Measurements from ENCODE around the gene VTCN1.

VTCN1 gene

DNA sequence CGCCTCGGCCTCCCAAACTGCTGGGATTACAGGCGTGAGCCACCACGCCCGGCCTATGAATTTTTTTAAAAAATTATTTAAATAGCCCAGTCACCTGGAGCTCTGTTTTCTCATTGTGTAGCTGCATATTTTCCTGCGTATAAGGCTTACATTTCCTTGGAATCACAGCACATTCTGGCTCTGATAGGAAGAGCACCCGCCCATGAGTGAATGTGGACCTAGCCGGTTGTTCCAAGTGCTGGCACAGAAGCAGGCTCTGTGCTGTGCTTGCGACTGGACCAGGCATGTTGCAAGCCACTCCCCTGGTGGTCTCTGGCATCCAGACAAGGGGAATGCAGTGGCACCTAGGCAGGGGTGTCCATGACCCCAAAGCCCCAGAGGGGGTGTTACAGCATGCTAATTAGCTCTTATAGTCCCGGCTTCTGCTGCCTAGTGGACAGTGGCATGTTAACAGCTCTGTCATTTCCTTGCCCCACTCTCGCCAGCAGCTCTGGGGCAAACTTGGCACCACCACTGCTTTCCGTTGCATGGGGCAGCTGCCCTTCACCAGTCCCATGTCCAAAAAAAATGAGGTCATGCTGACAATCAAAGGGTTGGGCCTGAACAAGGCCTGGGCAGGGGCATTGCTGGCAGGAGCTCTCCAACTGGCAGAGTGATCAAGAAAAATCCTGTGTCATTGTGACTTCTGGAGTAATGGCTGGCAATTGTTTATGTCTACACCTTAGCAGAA lies 5.2 kb upstream of the VTCN1 start:
- H3K9me3 ChIP-seq (ENCODE audit: severe bottlenecking), result peaks cover 8% of the 10 kb centered on the region
- no peak for DNase-seq

DNA sequence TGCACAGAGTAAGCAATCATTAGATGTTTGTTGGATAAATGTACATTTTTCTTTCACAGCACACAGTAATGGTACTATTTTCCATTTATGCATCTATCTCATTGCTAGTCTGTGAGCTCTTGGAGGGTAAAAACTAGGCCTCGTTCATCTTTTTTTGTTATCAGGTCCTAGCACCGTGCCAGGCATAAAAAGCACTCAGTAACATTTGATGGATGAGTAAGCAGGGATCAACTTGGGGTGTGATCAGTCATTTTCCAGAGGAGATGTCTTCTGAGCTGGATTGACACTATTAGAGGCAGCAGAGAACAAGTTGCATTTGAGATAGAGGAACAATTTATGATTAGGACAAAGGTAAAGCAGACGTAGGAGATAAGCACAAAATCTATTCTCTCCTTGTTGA lies 4.3 kb upstream of the VTCN1 start:
- Histone ChIP-seq H3K27me3 (ENCODE audit: insufficient read depth, low read depth, severe bottlenecking) (no peaks in the 10 kb centered on the region), H3K36me3 (no peaks in the 10 kb centered on the region), H3K27ac (no peak overlapping the region), H3K4me3 (ENCODE audit: low read depth, low read length) (no peak overlapping the region), H3K9me3 (ENCODE audit: severe bottlenecking) (peaks cover 8% of the 10 kb centered on the region)
- DNase-seq, result no peak
- TF ChIP-seq, protein P1, sequence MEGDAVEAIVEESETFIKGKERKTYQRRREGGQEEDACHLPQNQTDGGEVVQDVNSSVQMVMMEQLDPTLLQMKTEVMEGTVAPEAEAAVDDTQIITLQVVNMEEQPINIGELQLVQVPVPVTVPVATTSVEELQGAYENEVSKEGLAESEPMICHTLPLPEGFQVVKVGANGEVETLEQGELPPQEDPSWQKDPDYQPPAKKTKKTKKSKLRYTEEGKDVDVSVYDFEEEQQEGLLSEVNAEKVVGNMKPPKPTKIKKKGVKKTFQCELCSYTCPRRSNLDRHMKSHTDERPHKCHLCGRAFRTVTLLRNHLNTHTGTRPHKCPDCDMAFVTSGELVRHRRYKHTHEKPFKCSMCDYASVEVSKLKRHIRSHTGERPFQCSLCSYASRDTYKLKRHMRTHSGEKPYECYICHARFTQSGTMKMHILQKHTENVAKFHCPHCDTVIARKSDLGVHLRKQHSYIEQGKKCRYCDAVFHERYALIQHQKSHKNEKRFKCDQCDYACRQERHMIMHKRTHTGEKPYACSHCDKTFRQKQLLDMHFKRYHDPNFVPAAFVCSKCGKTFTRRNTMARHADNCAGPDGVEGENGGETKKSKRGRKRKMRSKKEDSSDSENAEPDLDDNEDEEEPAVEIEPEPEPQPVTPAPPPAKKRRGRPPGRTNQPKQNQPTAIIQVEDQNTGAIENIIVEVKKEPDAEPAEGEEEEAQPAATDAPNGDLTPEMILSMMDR (IDR thresholded peaks at IDR 0.05; ENCODE audit: low read depth, low read length), result no peak

More for the DNA sequence above, 5.2 kb upstream of the VTCN1 start:
- TF ChIP-seq, protein P1 (IDR thresholded peaks at IDR 0.05; ENCODE audit: low read depth, low read length), result no peak
- no peaks in the 10 kb centered on the region for H3K36me3 ChIP-seq
- no peak overlapping the region for H3K4me3 ChIP-seq (ENCODE audit: low read depth, low read length)
- no peak overlapping the region for H3K27ac ChIP-seq
- no peaks in the 10 kb centered on the region for H3K27me3 ChIP-seq (ENCODE audit: insufficient read depth, low read depth, severe bottlenecking)

DNA sequence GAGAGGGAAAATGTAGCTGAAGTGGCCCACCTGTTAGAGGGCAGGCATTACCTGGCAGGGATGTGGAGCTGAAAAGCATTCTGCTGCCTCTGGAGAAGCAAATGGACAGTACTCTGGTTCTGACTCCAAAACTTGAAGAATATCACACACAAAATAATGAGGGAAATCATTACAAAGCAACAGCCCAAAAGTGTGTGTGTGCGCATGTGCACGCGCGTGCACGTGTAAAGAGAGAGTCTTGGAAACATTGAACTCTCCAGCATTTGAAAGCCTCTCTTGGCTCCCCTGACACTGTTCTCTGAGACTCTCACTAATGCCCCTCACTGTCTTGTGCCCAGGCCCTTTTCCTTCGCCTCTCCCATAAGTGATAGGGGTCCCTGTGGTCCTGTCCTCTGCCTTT lies 2.3 kb upstream of the VTCN1 start:
- Histone ChIP-seq H3K4me3 (ENCODE audit: low read depth, low read length) (no peak overlapping the region), H3K36me3 (no peaks in the 10 kb centered on the region), H3K27me3 (ENCODE audit: insufficient read depth, low read depth, severe bottlenecking) (no peaks in the 10 kb centered on the region), H3K9me3 (ENCODE audit: severe bottlenecking) (peaks cover 7% of the 10 kb centered on the region), H3K27ac (no peak overlapping the region)
- TF ChIP-seq, protein P1 (IDR thresholded peaks at IDR 0.05; ENCODE audit: low read depth, low read length), result no peak
- DNase-seq, result no peak

DNA sequence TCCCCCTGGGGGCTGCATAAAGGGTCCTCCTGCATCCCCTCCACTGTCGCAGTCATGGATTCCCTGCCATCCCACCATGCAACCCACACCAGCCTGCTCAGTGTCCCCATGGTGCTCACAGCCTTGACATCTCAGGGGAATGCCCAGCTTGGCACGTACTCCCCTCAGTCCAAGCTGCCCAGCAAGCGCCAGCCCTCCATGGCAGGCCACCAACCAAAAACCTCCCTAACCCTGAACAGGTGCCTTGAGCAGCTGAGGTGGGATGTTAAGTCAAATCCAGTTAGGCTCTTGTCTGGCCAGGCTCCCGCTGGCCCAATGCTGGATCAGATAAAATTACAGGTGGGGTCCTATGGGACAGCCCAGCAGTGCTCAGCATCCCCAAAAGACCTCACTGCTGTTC lies 341 bp downstream of the VTCN1 start:
- no peak for DNase-seq
- Histone ChIP-seq H3K36me3 (no peaks in the 10 kb centered on the region), H3K9me3 (ENCODE audit: severe bottlenecking) (no peaks in the 10 kb centered on the region), H3K27me3 (ENCODE audit: insufficient read depth, low read depth, severe bottlenecking) (no peaks in the 10 kb centered on the region), H3K27ac (no peak overlapping the region), H3K4me3 (ENCODE audit: low read depth, low read length) (no peak overlapping the region)
- TF ChIP-seq, protein P1 (IDR thresholded peaks at IDR 0.05; ENCODE audit: low read depth, low read length), result no peak

DNA sequence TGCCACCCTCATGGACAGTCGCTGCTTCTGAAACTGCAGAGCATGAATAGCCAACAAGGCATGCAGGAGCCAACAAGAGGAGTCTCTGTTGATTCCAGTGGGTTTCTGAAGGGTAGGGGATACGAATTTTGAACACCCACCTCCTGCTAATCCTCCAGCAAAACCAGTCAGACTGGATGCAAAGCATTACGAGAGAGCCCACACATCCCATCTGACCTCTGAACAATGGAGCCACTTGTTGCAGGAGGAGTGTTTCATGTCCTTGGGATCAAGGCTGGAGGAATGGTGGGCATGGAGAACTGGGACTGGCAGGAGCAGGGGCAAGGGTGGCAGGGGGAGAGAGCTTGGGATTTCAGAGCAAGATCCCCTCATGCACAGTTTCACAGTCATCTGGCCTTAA lies 1.6 kb downstream of the VTCN1 start:
- Histone ChIP-seq H3K9me3 (ENCODE audit: severe bottlenecking) (no peaks in the 10 kb centered on the region), H3K27me3 (ENCODE audit: insufficient read depth, low read depth, severe bottlenecking) (no peaks in the 10 kb centered on the region), H3K4me3 (ENCODE audit: low read depth, low read length) (no peak overlapping the region), H3K36me3 (no peaks in the 10 kb centered on the region), H3K27ac (no peak overlapping the region)
- no peak for DNase-seq
- TF ChIP-seq, protein P1 (IDR thresholded peaks at IDR 0.05; ENCODE audit: low read depth, low read length), result no peak

DNA sequence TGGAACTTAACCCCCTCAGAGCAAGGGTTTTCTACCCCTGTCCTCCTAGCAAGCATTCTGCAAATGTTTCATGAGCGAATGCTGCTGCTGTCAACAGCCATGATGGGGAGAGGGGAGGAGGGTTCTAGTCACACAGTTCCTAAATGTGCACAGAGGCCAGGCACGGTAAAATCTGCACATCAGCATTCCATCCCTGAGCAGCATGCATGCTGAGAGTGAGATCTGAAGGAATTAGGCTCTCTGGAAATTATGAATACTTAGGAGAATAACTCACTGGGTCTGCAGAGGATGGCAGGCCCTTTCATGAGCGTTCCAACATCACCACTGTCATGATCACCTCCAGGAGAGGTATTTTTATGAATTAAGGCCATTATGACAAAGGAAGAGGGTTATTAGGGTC lies 2.1 kb downstream of the VTCN1 start:
- Histone ChIP-seq H3K27me3 (ENCODE audit: insufficient read depth, low read depth, severe bottlenecking) (no peaks in the 10 kb centered on the region), H3K4me3 (ENCODE audit: low read depth, low read length) (no peak overlapping the region), H3K9me3 (ENCODE audit: severe bottlenecking) (no peaks in the 10 kb centered on the region), H3K36me3 (no peaks in the 10 kb centered on the region), H3K27ac (no peak overlapping the region)
- TF ChIP-seq, protein P1 (IDR thresholded peaks at IDR 0.05; ENCODE audit: low read depth, low read length), result no peak
- no peak for DNase-seq

Measured in WERI-Rb-1 (cell line).